SHP77 (cell line): ENCODE measurements around the gene CABLES2.

Experiments used
- DNase-seq, 2 experiments: peaks; one replicate each; lab custom pipeline; 2025; lab: John Stamatoyannopoulos, UW

The CABLES2 gene

DNA sequence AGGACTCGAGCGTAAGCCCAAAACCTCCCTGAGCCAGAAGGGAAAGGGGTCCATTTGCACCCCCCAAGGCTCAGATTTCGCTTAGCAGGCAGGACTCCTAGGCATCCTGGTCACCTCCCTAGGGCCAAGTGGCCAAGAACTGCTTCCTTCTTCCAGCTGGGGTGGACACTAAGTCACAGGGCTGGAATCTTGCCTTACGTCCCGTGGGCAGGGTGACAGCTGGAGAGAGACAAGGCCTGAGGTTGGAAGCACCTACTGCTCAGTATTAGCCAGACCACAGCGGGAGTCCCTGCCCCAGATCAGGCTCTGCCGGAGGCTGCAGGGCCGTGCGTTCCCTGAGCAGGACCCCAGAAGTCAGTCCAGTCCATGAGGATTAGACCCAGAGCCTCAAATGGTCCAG is 59.6 kb downstream of the CABLES2 start:
- no peak for DNase-seq

DNA sequence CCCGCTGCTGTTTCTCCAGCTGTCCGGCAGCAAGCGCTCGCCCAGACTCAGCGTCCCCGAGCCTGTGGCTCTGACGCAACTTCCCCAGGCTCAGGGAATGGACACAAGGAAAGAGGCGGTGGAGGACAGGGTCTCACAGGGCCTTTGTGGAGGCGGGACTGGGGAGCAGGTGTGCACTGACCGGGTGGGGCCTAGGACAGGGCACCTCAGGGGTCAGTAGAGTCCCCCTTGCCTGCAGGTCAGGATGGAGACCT is 60.0 kb downstream of the CABLES2 start:
- DNase-seq = no peak

DNA sequence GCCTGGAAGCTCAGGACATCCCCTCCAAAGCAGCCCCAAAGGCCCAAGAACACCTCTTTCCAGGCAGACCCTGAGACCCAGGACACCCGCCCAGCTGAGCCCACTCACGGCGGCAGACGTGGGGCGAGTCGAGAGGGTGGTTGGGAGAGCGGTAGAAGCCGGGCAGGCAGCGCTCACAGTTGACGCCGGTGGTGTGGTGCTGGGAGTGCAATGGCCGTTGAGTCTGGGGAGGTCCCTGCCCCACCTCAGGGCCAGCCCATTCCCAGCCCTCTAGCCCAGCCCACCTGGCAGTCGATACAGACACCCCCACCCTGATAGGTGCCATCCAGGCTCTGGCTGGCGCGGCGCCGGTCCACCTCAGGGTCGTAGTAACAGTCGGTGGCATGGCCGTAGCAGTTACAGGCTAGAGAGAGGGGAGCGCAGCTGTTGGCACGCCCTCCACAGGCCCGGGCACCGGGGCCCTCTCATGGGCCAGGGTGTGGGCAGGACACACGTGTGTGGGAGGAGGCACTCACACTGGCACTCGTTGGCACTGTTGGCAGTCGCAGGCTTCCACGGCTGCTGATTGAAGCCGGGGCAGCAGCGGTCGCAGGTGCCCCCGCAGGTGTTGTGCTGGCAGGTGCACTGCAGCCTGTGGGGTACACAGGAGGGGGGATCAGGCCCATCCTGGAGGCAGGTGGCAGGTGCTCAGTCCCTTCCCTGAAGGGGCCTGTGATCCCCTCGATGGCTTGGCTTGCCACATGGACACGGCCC is 60.5 kb downstream of the CABLES2 start:
- DNase-seq = peak in 1 of 2 experiments; percentile 38

DNA sequence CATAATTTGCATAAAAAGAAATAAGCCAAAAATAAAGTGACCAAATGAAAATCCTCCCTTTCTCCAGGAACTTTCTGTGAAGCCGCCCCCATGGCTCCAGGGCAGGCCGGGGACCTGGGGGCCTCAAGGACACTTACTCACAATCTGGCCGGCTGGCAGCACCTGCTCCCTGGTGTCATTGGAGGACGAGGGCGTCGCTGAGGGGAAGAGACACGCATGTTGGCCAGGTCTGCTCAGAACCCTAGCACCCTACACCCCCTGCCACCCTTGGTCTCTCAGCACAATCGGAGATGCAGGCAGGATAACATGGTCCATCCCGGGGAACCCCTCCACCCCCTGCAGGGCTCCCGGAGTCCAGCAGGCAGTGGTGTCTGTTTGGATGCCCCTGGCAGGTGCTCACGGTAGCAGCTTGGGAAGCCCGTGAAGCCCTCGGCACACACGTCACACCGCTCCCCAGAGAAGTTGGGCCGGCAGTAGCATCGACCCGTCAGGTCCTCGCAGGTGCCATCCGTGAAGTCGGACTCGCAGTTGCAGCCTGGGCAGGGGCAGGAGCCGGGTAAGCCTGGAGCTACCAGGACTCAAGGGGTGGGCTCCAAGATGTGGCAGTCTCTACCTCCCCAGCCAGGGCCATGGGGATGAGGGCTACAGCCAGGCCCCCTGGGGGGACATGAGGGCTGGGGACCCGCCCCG is 61.3 kb downstream of the CABLES2 start:
- peak in 1 of 2 experiments; percentile 47 for DNase-seq

DNA sequence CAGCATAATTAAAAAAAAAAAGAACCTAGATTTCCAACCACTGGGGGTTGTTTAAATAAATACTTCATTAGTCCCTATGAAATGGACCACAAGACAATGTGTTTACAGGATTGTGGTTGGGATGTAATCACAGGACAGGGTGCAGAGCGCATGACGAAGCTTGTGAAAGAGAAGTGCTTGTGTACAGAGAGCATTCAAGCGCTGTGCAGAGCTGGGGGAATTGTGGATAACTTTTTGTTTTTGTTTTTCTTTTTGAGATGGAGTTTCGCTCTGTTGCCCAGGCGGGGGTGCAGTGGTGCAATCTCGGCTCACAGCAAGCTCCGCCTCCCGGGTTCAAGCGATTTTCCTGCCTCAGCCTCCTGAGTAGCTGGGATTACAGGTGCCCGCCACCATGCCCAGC is 62.3 kb downstream of the CABLES2 start:
- DNase-seq = no peak

DNA sequence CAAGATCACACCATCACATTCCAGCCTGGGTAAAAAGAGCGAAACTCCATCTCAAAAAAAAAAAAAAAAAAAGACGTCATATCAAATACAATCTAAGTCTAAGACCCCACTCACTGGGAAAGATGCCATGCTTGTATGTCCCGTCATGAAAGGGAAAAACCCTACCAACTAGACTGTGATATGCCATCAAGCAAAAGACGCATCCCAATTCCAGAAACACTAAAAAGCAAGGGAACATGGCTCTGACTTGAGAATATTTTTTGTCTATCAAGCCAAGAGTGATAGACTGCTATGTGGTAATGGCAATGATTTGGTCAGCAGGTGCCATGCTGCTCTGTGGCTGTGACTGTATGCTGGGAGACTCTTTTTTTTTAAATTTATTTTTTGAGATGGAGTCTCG is 63.0 kb downstream of the CABLES2 start:
- DNase-seq = no peak

DNA sequence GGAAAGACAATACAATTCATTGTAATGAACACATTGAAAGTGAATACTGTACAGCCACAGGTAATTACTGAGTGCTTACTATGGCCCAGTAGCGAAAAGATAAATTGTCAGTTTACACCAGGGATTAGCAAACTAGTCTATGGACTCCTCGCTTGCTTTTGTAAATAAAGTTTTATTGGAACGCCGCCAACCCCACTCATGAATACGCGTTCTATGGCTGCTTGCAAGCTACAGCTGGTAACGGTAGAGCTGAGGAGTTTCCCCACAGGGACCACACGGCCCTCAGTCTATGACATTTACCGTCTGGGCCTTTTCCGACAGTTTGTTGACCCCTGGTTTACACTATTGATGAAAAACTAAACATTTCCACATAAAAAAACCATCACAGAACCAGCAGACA is 64.2 kb downstream of the CABLES2 start:
- DNase-seq = peak; percentile 62 to 76

DNA sequence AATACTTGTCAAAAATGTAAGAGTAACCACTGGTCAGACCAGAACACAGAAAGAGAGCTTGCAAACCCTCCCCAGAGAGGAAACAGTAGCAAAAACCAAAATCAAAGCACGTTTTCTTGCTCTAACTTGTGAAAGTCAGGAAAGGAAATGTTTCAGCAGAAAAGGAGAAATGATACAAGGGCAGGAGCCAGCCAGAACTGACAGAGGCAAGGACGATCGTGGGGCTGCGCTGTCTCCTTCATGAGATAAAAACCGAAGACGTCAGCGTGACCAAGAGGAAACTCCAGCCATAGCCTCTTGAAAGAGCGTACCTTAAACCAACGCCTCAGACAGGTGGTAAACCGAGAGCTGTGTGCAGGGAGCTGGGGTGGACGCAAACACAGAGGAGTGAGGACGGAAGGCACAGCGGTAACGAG is 67.4 kb downstream of the CABLES2 start:
- no peak for DNase-seq
